ENCODE data around the gene EPHB1.

The EPHB1 gene

DNA sequence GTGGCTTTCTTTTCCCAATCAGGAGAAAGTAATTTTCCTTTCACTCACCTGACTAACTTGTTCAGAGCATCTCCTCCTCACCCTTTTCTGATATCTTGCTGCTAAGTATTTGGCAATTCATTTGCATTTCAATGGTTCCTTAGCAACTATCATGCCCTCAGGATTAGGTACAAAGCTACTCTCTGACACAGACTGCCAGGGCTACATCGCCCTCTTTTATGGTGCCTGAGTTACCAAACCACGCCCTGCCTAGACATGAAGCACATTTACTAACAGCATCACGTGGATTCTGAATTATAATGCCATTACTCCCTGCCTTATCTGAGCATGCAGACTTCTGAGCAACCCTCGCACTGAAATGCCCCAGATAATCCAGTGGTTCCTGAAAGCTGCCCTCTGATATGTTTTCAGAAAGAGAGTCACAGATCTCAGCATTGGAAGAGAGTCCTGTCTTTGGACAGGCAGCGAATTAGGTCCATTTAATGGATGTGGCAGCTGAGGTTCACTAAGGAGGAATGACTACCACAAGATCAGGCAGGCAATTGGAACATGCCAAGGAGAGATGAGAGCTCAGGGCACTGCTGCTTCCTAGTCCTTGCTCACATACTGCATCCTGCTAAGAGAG lies 14.5 kb downstream of the EPHB1 start:
- no peak for DNase-seq (ENCODE audit: low read depth, low spot score)

DNA sequence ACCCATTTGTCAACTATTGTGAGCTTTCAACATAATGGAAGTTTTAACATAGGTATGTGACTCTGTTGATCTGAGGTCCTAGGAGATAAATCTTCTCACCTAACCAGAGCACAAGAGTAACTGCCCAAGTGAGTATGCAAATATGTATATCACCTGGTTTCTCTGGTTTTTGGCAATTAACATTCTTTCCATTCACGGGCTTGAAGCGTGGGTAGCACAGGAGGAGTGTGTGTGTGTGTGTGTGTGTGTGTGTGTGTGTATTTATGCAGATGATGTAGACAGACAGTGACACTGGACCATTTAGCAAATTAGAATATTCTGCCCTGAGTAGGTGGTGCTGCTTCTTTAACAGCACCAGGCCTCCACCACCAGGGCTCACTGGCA lies 15.0 kb downstream of the EPHB1 start:
- no peak for DNase-seq (ENCODE audit: low read depth, low spot score)

DNA sequence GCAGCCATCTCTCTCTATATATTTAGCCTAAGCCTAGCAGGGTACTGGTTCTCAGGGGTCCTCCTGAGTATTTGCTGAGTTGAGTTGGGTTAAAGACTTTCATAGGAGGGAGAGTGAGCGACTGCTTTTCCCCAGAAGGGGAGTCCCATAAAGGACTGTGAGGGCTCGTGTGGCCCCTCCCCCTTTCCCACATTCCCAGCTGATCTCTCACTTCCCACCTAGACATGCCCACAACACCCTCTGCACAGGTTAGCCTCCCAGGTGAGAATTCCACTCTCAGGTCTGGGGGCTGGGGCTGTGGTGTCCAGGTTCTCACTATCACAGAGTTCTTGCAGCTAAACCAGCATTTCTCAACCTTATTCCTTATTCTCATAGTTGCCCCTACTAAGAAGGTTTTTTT lies 15.8 kb downstream of the EPHB1 start:
- no peak for DNase-seq (ENCODE audit: low read depth, low spot score)

DNA sequence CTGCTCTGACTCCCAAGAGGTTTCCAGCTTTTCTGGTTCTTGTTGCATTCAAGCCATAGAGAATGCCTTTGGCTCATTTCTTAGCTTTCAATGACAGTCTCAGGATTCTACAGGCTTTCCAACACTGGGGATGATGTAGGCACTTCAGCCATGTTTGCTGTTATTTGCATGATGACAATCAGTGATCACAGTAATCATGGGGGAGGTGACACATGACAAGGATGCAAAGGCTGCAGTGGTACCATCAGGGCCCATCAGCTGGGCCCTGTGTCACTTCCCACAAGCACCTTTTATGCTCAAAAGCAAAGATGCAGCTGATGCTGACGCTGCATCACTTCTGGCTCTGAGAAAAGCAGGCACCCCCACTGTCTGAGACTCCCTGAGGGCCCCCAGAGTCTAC lies 18.6 kb downstream of the EPHB1 start:
- DNase-seq (ENCODE audit: low read depth, low spot score): no peak

DNA sequence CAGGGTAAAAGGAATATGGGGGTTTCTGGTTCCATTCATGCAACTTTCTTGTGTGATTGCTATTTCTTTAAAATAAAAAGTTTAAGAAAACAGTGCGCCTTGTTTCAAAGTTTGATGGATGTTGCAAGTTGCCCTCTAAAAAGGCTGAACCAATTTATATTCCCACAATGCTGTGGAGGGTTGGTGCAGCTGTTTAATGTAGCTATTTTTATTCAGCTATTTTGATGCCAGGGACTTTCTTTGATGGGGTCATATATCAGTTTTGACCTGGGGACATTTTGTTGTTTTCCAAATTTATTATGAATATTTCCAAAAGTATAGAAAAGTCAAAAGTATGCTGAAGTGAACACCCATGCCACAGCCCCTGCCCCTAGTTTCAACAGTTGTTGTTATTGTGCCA lies 20.5 kb downstream of the EPHB1 start:
- DNase-seq (ENCODE audit: low read depth, low spot score): no peak

GRCh38 chr3:134816623-134817022 lies 21.6 kb downstream of the EPHB1 start:
- no peak for DNase-seq (ENCODE audit: low read depth, low spot score)

DNA sequence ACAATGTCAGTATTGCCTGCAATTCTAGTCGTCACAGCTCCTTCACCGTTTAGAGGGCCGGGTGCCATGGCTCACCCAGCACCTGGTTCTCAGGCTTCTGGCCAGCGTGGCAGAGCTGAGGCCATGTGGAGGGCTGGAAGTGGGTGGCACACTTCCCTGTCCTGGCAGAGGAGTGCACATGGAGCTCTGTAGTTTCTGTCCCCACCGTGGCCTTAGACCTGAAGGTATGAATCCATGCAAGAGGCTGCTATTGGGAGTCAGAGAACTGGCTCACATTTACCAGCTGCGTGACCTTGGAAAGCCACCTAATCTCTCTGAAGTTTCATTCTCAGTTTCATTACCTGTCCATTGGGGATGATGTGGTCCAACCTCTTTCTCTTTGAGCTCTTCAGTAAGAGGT lies 22.2 kb downstream of the EPHB1 start:
- no peak for DNase-seq (ENCODE audit: low read depth, low spot score)

DNA sequence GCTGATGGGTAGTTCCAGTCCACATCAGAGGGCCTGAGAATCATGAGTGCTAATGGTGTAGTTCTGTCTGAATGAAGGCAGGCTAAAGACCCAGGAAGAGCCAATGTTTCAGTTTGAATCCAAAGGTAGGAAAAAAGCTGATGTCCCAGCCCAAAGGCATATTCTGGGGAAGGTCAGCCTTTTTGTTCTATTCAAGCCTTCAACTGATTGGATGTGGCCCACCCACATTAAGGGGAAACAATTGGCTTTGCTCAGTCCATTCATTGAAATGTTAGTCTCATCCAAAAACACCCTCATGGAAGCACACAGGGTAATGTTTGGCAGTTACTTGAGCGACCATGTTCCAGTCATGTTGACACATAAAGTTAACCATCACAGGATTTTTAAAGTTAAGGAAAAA lies 25.9 kb downstream of the EPHB1 start:
- DNase-seq (ENCODE audit: low read depth, low spot score): no peak

DNA sequence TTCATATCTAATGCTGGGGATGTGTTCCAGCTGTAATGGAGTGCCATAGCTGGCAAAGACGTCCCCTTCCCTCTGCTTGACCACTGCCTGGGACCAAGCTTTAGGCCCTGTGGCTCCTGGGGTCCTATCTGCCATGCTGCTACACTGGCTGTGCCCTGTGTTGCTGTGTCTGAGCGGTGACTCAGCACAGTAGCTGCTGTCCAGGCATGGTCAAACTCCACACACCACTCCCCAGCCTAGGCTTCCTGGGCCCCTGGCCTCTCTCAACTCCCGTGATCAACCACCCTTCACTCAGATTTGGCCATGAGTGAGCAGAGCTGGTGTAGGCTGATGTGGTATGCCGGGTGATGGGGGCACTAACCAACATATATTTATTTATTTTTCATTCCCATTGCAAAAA lies 27.0 kb downstream of the EPHB1 start:
- no peak for DNase-seq (ENCODE audit: low read depth, low spot score)

GRCh38 chr3:134823679-134824078 lies 28.6 kb downstream of the EPHB1 start:
- DNase-seq (ENCODE audit: low read depth, low spot score): no peak

- DNase-seq (ENCODE audit: low read depth, low spot score): no peak
Measured at GRCh38 chr3:134824791-134825190, 29.7 kb downstream of the EPHB1 start.

DNA sequence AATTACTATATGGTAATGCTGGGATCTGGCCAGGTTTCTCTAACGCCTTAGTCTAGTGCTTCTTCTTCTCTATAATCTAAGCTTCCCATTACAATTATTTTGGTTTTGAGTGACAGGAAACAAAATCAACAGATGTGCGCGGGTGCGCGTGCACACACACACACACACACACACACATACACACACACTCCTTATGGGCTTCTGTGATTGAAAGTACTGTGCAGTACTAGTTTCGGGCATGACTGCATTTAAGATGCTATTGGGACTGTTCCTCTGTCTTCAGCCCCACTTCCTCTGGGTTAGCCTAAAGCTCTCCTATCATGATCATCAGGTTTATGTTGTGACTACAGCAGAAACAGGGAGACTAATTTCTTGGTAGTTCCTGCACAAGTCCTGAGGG lies 32.2 kb downstream of the EPHB1 start:
- DNase-seq (ENCODE audit: low read depth, low spot score): no peak

GRCh38 chr3:134829721-134830120 lies 34.7 kb downstream of the EPHB1 start:
- DNase-seq (ENCODE audit: low read depth, low spot score): no peak

DNA sequence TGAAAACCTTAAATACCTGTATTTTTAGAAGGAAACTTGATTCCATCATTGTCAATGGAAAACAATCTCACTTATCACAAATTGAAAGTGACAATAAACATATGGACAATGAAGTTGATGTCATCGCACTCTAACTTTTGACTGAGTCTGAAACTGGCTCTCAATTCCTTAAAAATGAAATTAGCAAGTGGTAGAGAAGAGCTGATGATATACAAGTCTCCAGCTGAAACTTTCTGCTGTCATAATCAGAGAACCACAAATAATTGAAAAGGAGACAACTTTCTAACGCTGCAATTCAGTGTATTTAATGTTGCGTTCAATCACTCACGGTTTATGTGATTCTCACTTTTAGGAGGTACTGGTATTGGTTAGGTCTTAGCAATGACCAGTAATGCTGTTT lies 37.5 kb downstream of the EPHB1 start:
- no peak for DNase-seq (ENCODE audit: low read depth, low spot score)

DNA sequence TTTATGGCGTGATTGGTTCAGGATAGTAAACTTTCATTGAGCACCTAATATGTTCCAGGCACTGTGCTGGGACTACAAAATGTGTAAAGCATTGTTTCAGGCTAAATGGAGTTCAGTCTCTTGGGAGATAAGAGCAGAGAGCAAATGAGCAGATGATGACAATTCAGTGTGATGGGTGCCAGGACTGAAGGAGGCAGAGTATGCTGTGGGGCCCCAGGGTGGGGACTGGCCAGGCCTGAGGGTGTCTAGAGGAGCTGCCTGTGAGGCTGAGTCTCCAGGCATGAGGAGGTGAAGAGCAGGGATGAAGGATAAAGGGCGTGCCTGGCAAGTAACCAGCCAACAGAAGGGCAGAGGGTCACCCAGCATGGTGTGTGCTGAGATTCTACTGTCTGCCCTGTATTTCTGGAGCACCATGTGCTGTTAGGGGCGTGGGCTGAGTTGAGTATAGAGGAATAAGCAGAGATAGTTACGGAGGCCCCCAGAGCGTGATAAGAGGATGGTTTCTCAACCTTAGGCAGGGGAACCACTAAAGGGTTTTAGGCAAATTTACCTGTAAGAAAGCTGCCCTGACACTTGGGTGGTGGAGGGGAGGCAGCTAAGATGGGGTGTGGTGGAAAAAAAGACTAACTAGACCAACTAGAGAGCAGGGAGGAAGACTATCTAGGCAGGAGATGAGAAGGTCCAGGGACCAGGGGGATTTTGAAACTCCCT lies 38.5 kb downstream of the EPHB1 start:
- no peak for DNase-seq (ENCODE audit: low read depth, low spot score)

GRCh38 chr3:134836921-134837320 lies 41.9 kb downstream of the EPHB1 start:
- DNase-seq (ENCODE audit: low read depth, low spot score): no peak

DNA sequence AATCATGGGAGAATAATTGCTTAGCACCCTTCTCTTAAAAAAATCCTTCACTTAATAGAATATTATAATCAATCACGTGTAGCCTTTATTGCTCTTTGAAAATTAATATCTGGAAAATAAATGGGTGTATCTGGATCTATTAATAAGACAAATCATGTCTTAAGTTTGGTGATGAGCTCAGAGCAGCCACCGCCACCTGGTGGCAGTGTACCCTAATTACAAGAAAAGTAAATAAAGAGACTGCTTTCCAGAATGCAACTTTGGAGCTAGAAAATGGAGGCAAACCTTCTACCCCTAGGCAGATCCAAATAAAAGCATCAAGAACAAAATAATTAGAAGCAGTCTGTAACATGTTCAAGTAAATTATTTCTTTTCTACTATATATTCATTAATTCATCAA lies 43.5 kb downstream of the EPHB1 start:
- DNase-seq (ENCODE audit: low read depth, low spot score): no peak

GRCh38 chr3:134839422-134839821 lies 44.4 kb downstream of the EPHB1 start:
- no peak for DNase-seq (ENCODE audit: low read depth, low spot score)

- no peak for DNase-seq (ENCODE audit: low read depth, low spot score)
Measured at GRCh38 chr3:134839990-134840389, 44.9 kb downstream of the EPHB1 start.

DNA sequence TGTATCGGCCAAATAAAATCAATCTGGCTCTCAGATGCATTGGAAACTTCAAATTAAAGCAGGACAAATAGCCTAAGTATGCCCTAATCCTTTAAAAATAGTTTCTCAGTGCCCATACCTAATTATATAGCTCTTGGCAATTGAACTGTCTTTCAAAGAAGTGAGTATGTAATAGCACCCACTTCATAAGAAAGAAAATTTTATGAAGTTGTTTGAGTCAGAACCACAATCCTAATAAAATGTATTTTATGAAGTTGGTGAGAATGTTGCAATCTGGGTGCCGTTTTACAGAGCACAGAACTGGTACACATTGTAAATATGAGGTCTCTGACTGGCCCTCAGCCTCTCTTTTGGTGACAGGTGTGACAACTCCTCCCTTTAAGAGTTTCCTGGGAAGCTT lies 45.4 kb downstream of the EPHB1 start:
- DNase-seq (ENCODE audit: low read depth, low spot score): no peak

DNA sequence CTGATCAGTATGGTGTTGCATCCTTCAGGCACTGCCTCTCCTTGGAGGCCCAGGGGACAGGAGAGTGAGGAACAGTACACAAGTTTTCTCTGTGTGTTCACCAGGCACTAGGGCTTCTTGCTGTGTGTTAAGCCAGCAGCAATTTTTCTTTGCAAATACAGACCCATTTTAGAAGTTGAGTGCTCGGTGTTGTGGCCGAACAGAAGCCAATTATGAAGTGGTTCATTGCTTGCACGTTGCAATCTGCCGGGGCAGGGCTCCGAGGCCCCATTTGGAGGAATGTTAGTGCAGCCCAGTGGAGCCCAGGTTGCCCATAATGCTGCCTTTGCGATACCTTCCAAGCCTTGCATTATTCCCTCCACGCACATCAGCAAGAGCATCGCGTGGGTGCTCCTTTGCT lies 51.0 kb downstream of the EPHB1 start:
- no peak for DNase-seq (ENCODE audit: low read depth, low spot score)

- no peak for DNase-seq (ENCODE audit: low read depth, low spot score)
Measured at GRCh38 chr3:134846911-134847317, 51.9 kb downstream of the EPHB1 start.

GRCh38 chr3:134847349-134847748 lies 52.3 kb downstream of the EPHB1 start:
- DNase-seq (ENCODE audit: low read depth, low spot score): no peak

DNA sequence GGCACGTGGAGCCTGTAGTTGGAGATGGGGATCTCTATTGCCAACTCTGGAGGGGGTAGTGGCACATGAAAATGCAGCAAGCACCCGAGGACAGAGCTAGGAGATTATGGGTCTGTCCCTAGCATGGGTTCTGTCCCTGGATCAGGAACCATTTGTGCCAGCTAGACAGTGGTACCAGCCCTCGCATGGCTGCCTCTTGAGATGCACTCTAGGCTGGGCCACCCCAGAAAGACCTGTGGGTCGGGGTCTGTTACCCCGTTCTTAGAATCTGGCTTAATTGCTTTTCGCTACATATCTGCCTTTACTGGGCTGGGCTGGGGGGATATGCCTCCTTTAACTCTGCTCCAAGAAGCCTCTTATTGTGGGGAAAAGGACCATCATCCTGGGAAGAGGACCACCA lies 54.5 kb downstream of the EPHB1 start:
- DNase-seq (ENCODE audit: low read depth, low spot score): no peak
